HEK293T (cell line): ENCODE results near the gene ADAMTS7.
"Not testable (repeated sequence)": the region's sequence is repeated elsewhere in the genome, so short reads cannot be mapped to it uniquely, and the experiment has no call there.

Experiments
- CTCF ChIA-PET: fragments of 350-600 bp; formaldehyde crosslinking; extraction: SDS; loops from one replicate; lab custom pipeline; 2021; ENCODE audit warnings: antibody characterized with exemption, inconsistent platforms; lab: Yijun Ruan, JAX
- POLR2A ChIA-PET: fragments of 350-600 bp; formaldehyde crosslinking; extraction: SDS; loops from one replicate; lab custom pipeline; 2020; ENCODE audit warnings: antibody characterized with exemption, inconsistent platforms; lab: Yijun Ruan, JAX
- DNase-seq: peaks from one replicate; pipeline ENCODE4 v3.0.0; 2012; ENCODE audit warnings: mixed read lengths; ENCODE audit errors: extremely low spot score
- ARNT ChIP-seq: fragments of 450-650 bp; IDR thresholded peaks from 2 replicates; pipeline ENCODE4 v1.6.1; 2017; ENCODE audit warnings: mild to moderate bottlenecking
- BHLHE40 ChIP-seq: fragments of 450-650 bp; IDR thresholded peaks from 2 replicates; pipeline ENCODE4 v1.6.1; 2016; ENCODE audit warnings: mild to moderate bottlenecking, moderate library complexity, borderline replicate concordance
- CTBP1 ChIP-seq: fragments of 450-650 bp; IDR thresholded peaks from 2 replicates; pipeline ENCODE4 v1.6.1; 2016; ENCODE audit warnings: borderline replicate concordance
- ELF4 ChIP-seq: fragments of 450-650 bp; IDR thresholded peaks from 2 replicates; pipeline ENCODE4 v1.6.1; 2017; ENCODE audit warnings: antibody characterized with exemption
- FOXA1 ChIP-seq: fragments of 450-650 bp; IDR thresholded peaks from 2 replicates; pipeline ENCODE4 v1.6.1; 2016; ENCODE audit warnings: mild to moderate bottlenecking
- FOXK2 ChIP-seq: fragments of 450-650 bp; IDR thresholded peaks from 2 replicates; pipeline ENCODE4 v1.6.1; 2016; ENCODE audit warnings: mild to moderate bottlenecking
- FOXM1 ChIP-seq: fragments of 450-650 bp; IDR thresholded peaks from 2 replicates; pipeline ENCODE4 v1.6.1; 2017; ENCODE audit warnings: mild to moderate bottlenecking, borderline replicate concordance
- HDGF ChIP-seq: fragments of 450-650 bp; IDR thresholded peaks from 2 replicates; pipeline ENCODE4 v1.6.1; 2017; ENCODE audit warnings: antibody characterized with exemption, borderline replicate concordance
- L3MBTL2 ChIP-seq: fragments of 450-650 bp; conservative IDR thresholded peaks from 2 replicates; pipeline ENCODE4 v1.6.1; 2016; ENCODE audit warnings: mild to moderate bottlenecking
- LEF1 ChIP-seq: fragments of 450-650 bp; IDR thresholded peaks from 2 replicates; pipeline ENCODE4 v1.6.1; 2017; ENCODE audit warnings: mild to moderate bottlenecking, borderline replicate concordance
- NFRKB ChIP-seq: fragments of 450-650 bp; IDR thresholded peaks from 2 replicates; pipeline ENCODE4 v1.6.1; 2016; ENCODE audit warnings: mild to moderate bottlenecking, moderate library complexity
- PKNOX1 ChIP-seq: fragments of 450-650 bp; IDR thresholded peaks from 2 replicates; pipeline ENCODE4 v1.6.1; 2016
- SP1 ChIP-seq: fragments of 450-650 bp; IDR thresholded peaks from 2 replicates; pipeline ENCODE4 v1.6.1; 2017
- SUZ12 ChIP-seq: fragments of 450-650 bp; IDR thresholded peaks from 2 replicates; pipeline ENCODE4 v1.6.1; 2016; ENCODE audit warnings: mild to moderate bottlenecking
- TARDBP ChIP-seq: fragments of 450-650 bp; IDR thresholded peaks from 2 replicates; pipeline ENCODE4 v1.6.1; 2016
- ZNF384 ChIP-seq: fragments of 450-650 bp; IDR thresholded peaks from 2 replicates; pipeline ENCODE4 v1.6.1; 2016

The ADAMTS7 gene

GRCh38 chr15:78737187-78737820, 74.0 kb downstream of the ADAMTS7 start:
- CTCF ChIA-PET: no interaction called here
- TF ChIP-seq SP1 (no peak), TARDBP (no peak), BHLHE40 (no peak), SUZ12 (no peak), ELF4 (no peak), L3MBTL2 (no peak), FOXA1 (no peak), CTBP1 (no peak), LEF1 (no peak), ZNF384 (no peak), FOXM1 (no peak), PKNOX1 (no peak), ARNT (no peak), NFRKB (no peak), HDGF (no peak), FOXK2 (no peak)
- DNase-seq: no peak
- POLR2A ChIA-PET: no interaction called here

DNA sequence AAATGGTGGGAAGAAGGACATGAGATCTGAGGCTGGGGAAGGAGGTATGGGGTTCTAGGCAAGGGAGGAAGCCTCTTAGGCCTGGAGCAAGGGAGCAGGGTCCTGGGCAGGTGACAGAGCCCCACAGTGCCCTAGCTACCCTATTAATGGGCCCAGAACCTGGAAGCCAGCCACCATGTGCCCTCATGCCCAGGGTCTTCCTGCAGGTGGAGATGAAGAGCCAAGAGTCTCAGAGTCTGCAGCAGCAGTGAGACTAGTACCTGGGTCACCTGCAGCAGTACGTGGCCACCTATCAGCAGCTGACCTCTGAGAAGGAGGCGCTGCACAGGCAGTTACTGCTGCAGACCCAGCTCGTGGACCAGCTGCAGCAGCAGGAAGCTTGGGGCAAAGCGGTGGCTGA, 75.0 kb downstream of the ADAMTS7 start:
- DNase-seq, POLR2A ChIA-PET, CTCF ChIA-PET: not testable (repeated sequence)

GRCh38 chr15:78734451-78735064, 76.7 kb downstream of the ADAMTS7 start:
- no peak for DNase-seq
- no peak for TF ChIP-seq HDGF
- no peak for TF ChIP-seq LEF1
- TF ChIP-seq SUZ12: no peak
- no peak for TF ChIP-seq FOXM1
- no peak for TF ChIP-seq NFRKB
- TF ChIP-seq PKNOX1: no peak
- TF ChIP-seq ELF4: no peak
- TF ChIP-seq ZNF384: no peak
- no peak for TF ChIP-seq SP1
- TF ChIP-seq ARNT: no peak
- TF ChIP-seq FOXA1: no peak
- no peak for TF ChIP-seq FOXK2
- TF ChIP-seq BHLHE40: no peak
- ChIA-PET CTCF (no interaction called here), POLR2A (no interaction called here)

DNA sequence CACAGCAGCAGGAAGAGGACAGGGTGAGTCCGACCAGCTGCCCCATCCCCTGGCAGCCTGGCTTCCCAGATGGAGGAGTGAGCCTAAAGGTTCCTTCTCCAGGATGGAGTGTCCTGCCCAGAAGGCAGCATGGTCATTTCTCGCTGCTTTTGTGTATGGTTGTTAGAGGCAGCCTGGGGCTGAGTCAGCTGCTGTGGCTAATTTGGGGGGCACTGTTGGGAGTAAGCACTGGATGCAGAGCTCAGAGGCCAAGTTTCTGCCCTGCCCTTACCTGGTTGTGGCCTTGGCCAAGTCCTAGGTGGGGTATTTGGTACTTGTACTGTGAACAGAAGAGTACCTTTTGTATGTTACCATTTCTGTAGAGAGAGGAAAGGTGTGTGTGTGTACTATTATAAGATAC, 78.6 kb downstream of the ADAMTS7 start:
- no peak for DNase-seq
- POLR2A ChIA-PET: no interaction called here
- TF ChIP-seq SP1 (no peak), ELF4 (no peak), ZNF384 (no peak), CTBP1 (no peak), FOXA1 (no peak), FOXK2 (no peak), SUZ12 (no peak), FOXM1 (no peak), TARDBP (no peak), HDGF (no peak), ARNT (no peak)
- CTCF ChIA-PET: no interaction called here

GRCh38 chr15:78730955-78731354, 80.3 kb downstream of the ADAMTS7 start:
- no peak for DNase-seq
- no peak for TF ChIP-seq HDGF
- TF ChIP-seq ARNT: no peak
- no peak for TF ChIP-seq SUZ12
- no peak for TF ChIP-seq PKNOX1
- no peak for TF ChIP-seq L3MBTL2
- no peak for TF ChIP-seq NFRKB
- TF ChIP-seq FOXK2: no peak
- TF ChIP-seq FOXM1: no peak
- no peak for TF ChIP-seq SP1
- no peak for TF ChIP-seq TARDBP
- no peak for TF ChIP-seq LEF1
- no peak for TF ChIP-seq ZNF384
- no peak for TF ChIP-seq CTBP1
- CTCF ChIA-PET: no interaction called here
- POLR2A ChIA-PET: no interaction called here

- POLR2A ChIA-PET: interaction anchor here (0.5 to 1.5 kb wide), 2 partner anchors 105 to 429 kb away, joined by 3 read pairs; partner anchors contain the start of gene SKIC8
- CTCF ChIA-PET, DNase-seq: not testable (repeated sequence)
Measured at GRCh38 chr15:78728427-78728826, 82.8 kb downstream of the ADAMTS7 start.

DNA sequence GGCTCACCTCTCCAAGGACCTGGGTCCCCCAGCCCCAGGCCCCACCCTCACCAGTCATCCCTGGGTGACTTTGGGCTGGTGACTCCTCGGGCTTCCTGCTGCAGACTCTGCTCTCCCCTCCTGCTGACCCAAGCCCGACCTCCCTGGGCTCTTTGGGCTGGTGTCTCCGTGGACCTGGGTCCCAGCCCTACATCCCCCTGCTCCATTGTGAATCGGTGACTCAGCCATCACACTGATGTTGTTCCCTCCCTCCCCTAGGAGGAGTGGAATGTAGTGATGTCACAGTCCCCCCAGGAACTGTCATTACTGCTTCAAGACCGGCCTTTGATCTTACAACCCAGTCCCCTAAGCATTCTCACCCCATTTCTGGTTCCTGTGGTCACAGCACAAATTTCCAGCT, 83.7 kb downstream of the ADAMTS7 start:
- no peak for TF ChIP-seq NFRKB
- no peak for TF ChIP-seq ZNF384
- no peak for TF ChIP-seq BHLHE40
- TF ChIP-seq ARNT: no peak
- TF ChIP-seq CTBP1: no peak
- no peak for TF ChIP-seq PKNOX1
- TF ChIP-seq TARDBP: no peak
- ChIA-PET CTCF (interaction anchor here (0.6 to 1.5 kb wide), 2 partner anchors 11 to 156 kb away, joined by 4 to 5 read pairs; no protein-coding TSS in a partner anchor), POLR2A (no interaction called here)
- DNase-seq: no peak
